ENCODE data around the gene RAB10.

GRCh38 chr2:26178746-26179436 is 145.0 kb downstream of the RAB10 start:
- TF ChIP-seq POLR2A (IDR thresholded peaks at IDR 0.05; ENCODE audit: borderline replicate concordance, extremely low read depth, insufficient read depth, insufficient read length) (no peak), MAX (IDR thresholded peaks at IDR 0.05) (no peak), EZH2phosphoT487 (IDR thresholded peaks at IDR 0.05; ENCODE audit: borderline replicate concordance) (no peak), EZH2 (IDR thresholded peaks at IDR 0.05) (no peak)

Data from HCT116 (cell line).